Measurements from ENCODE around the gene NXNL1. TPM values are rescaled to one million over a fixed set of nuclear protein-coding genes. Genes with fewer than 3 reads are reported as not detected.

The NXNL1 gene
- total RNA-seq, 4 donors from 2014 or later: not detected

DNA sequence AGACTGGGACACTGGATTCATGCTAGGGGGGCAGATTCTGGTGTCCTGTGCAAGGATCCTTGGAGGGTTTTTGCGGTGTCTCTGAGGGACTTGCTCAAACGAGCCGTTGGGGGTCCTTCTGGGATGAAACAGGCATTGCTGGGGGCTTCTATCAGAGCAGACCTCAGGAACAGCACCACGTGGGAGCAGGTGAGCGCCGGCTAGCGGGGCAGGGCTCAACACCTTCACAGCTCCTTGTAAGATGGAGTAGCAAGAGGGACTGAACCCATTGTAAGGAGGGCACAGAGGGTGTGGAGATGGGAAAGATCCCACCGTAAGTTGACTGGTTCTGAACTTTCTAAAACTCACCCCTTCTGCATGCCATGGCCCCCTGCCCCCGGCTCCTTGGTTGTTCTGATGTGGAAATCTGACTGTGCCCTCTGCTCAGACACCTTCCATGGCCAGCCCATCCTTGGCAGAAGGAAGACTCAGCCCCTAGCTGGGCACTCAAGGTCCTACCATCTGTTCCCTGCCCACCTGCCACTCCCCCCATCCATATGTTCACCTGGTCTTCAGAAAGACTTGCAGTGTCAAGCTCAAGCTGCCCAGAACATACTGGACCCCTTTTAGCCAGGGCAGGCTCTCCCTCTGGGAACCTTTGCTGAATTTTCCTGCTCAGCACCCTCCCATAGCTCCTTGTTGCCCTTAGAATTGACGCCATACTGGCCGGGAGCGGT is 10.8 kb upstream of the NXNL1 start:
- 74% methylated on average over 11 of the region's 12 CpGs for WGBS
- H3K4me1 ChIP-seq: peaks cover 39 to 70% (median 56%) of the 10 kb centered on the region in 4 donors
- intact Hi-C loops (cut with DNase I): no loop called here
- H3K4me3 ChIP-seq: peak overlapping the region; percentile 63 to 94 (median 75)
- H3K36me3 ChIP-seq: peaks cover 0 to 4% (median 0%) of the 10 kb centered on the region in 4 donors
- H3K27me3 ChIP-seq: no peaks in the 10 kb centered on the region
- no peaks in the 10 kb centered on the region for H3K9me3 ChIP-seq
- TF ChIP-seq POLR2AphosphoS5 (IDR thresholded peaks at IDR 0.05) (no peak), POLR2A (IDR thresholded peaks at IDR 0.05; ENCODE audit: low read depth) (no peak), EP300 (IDR thresholded peaks at IDR 0.05) (no peak)
- TF ChIP-seq, protein P1, sequence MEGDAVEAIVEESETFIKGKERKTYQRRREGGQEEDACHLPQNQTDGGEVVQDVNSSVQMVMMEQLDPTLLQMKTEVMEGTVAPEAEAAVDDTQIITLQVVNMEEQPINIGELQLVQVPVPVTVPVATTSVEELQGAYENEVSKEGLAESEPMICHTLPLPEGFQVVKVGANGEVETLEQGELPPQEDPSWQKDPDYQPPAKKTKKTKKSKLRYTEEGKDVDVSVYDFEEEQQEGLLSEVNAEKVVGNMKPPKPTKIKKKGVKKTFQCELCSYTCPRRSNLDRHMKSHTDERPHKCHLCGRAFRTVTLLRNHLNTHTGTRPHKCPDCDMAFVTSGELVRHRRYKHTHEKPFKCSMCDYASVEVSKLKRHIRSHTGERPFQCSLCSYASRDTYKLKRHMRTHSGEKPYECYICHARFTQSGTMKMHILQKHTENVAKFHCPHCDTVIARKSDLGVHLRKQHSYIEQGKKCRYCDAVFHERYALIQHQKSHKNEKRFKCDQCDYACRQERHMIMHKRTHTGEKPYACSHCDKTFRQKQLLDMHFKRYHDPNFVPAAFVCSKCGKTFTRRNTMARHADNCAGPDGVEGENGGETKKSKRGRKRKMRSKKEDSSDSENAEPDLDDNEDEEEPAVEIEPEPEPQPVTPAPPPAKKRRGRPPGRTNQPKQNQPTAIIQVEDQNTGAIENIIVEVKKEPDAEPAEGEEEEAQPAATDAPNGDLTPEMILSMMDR (IDR thresholded peaks at IDR 0.05): no peak
- H3K27ac ChIP-seq (replicated peaks in 1 of 4): peak overlapping the region; percentile 87 to 94 (median 92)
- DNase-seq (ENCODE audit: extremely low spot score): no peak

DNA sequence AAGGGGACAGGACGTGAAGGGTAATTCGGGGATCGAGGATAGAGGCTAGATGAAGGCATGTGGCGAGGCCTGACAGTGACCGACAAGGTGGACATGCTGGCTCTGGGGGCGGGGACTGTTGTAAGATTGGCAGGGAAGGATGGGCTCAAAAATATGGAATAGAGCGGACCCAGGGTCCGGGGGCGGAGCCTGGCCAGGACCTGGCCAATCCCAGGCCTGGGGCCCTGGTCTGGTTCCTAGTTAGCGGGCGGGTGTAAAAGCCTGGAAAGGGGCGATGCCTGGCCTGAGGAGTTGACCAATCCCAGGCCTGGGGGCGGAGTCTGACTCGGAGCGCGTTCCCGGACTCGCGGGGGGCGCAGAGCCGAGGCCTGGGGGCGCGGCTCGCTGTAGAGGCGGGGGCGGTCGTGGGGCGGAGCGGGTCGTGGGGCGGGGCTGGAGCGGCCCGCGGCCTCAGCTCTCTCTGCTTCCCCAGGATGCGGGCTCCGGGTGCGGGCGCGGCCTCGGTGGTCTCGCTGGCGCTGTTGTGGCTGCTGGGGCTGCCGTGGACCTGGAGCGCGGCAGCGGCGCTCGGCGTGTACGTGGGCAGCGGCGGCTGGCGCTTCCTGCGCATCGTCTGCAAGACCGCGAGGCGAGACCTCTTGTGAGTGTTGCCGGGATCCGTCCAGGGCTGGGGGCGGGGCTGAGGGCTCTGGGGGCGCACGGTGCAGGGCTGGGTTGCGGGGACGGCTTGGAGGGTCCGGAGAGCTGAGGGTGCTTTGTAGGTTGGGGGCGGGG is 9.5 kb upstream of the NXNL1 start, which contains the start of gene SLC27A1:
Gene SLC27A1 (plus strand): TSS at position 457 of the 774 bp plus-strand sequence. CDS start 17 bp downstream, at position 474.
- no peaks in the 10 kb centered on the region for H3K27me3 ChIP-seq
- no peaks in the 10 kb centered on the region for H3K9me3 ChIP-seq
- WGBS: 0% methylated on average over 12 of the region's 67 CpGs
- intact Hi-C loops (cut with DNase I): no loop called here
- H3K36me3 ChIP-seq: peaks cover 0 to 4% (median 0%) of the 10 kb centered on the region in 4 donors
- DNase-seq (ENCODE audit: extremely low spot score): peak; percentile 100
- H3K4me3 ChIP-seq: peak within 1 kb of the TSS; percentile 63 to 94 (median 75)
- TF ChIP-seq, protein P1 (IDR thresholded peaks at IDR 0.05): no peak
- TF ChIP-seq POLR2AphosphoS5 (IDR thresholded peaks at IDR 0.05): peak; percentile 40 to 72
- peaks cover 30 to 64% (median 50%) of the 10 kb centered on the region in 4 donors for H3K4me1 ChIP-seq
- peak within 1 kb of the TSS; percentile 87 to 94 (median 92) for H3K27ac ChIP-seq (replicated peaks in 1 of 4)

DNA sequence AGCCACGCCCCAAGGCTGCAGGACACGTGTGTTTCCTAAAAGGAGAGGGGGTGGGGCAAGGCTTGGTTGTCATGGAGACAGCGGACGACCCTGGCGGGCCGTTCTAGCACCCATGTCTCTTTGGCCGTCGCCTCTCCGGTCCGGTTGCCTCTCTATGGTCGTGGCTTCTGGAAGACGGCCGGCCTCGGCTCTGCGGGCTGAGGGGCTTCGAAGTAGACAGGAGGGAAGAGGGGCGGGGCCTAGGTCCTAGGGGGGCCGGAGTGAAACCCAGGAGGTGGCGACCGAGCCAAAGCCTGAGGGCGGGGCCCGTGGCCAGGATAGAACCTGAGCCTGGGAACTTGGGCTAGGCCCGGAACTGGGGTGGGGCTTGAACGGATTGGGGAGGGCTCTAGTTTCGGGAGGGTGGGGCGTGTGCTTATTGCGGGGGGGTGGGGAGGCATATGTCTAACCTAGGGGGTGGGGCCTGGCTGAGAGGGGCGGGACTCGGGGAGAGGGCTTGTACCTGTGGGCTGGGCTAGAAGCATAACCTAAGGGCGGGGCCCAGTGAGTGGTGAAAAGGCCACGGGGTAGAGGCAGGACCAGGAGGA is 8.8 kb upstream of the NXNL1 start:
- peak overlapping the region; percentile 63 to 94 (median 75) for H3K4me3 ChIP-seq
- intact Hi-C loops (cut with DNase I): loop anchor here (5.0 kb wide), 1 partner anchor 122 kb away; no protein-coding TSS in a partner anchor
- TF ChIP-seq EP300 (IDR thresholded peaks at IDR 0.05): no peak
- TF ChIP-seq POLR2AphosphoS5 (IDR thresholded peaks at IDR 0.05): peak; percentile 26 to 55
- no peaks in the 10 kb centered on the region for H3K9me3 ChIP-seq
- DNase-seq (ENCODE audit: extremely low spot score): peak; percentile 99
- H3K27ac ChIP-seq (replicated peaks in 1 of 4): peak overlapping the region; percentile 87 to 94 (median 92)
- no peaks in the 10 kb centered on the region for H3K27me3 ChIP-seq
- H3K4me1 ChIP-seq: peaks cover 28 to 57% (median 45%) of the 10 kb centered on the region in 4 donors
- H3K36me3 ChIP-seq: peaks cover 0 to 4% (median 0%) of the 10 kb centered on the region in 4 donors
- 7% methylated on average over 9 of the region's 31 CpGs for WGBS

DNA sequence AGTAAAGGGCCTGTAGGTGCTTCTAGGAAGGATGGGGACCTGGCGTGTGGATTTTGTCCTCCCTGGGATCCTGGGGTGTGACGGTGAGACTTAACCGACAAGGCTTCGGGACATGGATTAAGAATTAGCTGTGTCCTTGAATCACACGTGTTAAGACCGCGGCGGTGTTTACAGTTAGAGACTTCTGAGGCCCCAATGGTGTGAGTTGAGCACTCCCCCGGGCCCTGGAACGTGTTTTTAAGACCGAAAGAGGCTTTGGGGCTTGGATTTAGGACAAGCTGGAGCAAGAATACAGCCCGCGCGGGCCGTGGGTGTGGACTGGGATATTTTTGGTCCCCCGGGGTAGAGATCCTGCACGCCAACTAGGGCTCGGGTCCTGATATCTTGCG is 8.4 kb upstream of the NXNL1 start:
- H3K4me3 ChIP-seq: peak overlapping the region; percentile 63 to 94 (median 75)
- no peaks in the 10 kb centered on the region for H3K9me3 ChIP-seq
- no peak for DNase-seq (ENCODE audit: extremely low spot score)
- WGBS: 10% methylated on average over 17 of the region's 19 CpGs
- intact Hi-C loops (cut with DNase I): loop anchor here (5.0 kb wide), 1 partner anchor 122 kb away; no protein-coding TSS in a partner anchor
- peaks cover 28 to 57% (median 44%) of the 10 kb centered on the region in 4 donors for H3K4me1 ChIP-seq
- TF ChIP-seq POLR2AphosphoS5 (IDR thresholded peaks at IDR 0.05) (no peak), POLR2A (IDR thresholded peaks at IDR 0.05; ENCODE audit: low read depth) (no peak), EP300 (IDR thresholded peaks at IDR 0.05) (no peak)
- TF ChIP-seq, protein P1 (IDR thresholded peaks at IDR 0.05): no peak
- peak overlapping the region; percentile 87 to 94 (median 92) for H3K27ac ChIP-seq (replicated peaks in 1 of 4)
- H3K36me3 ChIP-seq: peaks cover 0 to 4% (median 0%) of the 10 kb centered on the region in 4 donors
- no peaks in the 10 kb centered on the region for H3K27me3 ChIP-seq
